Measurements from ENCODE around the gene NRP2. TPM values are rescaled to one million over a fixed set of nuclear protein-coding genes. Genes with fewer than 3 reads are reported as not detected.
A peak's percentile ranks its signal among the peaks of the same experiment; 100 is the strongest.

Gene NRP2
- total RNA-seq, 4 donors from 2014 or later, result 1.6 to 4.1 (median 2.2) TPM

GRCh38 chr2:205785507-205786260, 103.4 kb downstream of the NRP2 start:
- H3K27ac ChIP-seq, result no peak overlapping the region
- ATAC-seq (no peak), DNase-seq (no peak)
- no peak for TF ChIP-seq POLR2A (IDR thresholded peaks at IDR 0.05)
- no peak for TF ChIP-seq CTCF (IDR thresholded peaks at IDR 0.05 in 4 of 5, conservative IDR thresholded peaks at IDR 0.05 in 1 of 5)
- no peaks in the 10 kb centered on the region for H3K36me3 ChIP-seq
- H3K4me3 ChIP-seq, result no peak overlapping the region
- no peaks in the 10 kb centered on the region for H3K9me3 ChIP-seq
- in situ Hi-C loops (cut with MboI; ENCODE audit: low sequenced_read_pairs in 4 of 4) (loop anchor here in 1 of 4 donors (25.0 kb wide), 1 partner anchor 102 kb away; no protein-coding TSS in a partner anchor), intact Hi-C loops (cut with DNase I; ENCODE audit: low total_unique reads) (no loop called here)
- H3K4me1 ChIP-seq, result no peaks in the 10 kb centered on the region
- H3K27me3 ChIP-seq, result no peaks in the 10 kb centered on the region

GRCh38 chr2:205786976-205787375, 104.7 kb downstream of the NRP2 start:
- Histone ChIP-seq H3K27me3 (no peaks in the 10 kb centered on the region), H3K4me1 (no peaks in the 10 kb centered on the region), H3K27ac (no peak overlapping the region), H3K4me3 (no peak overlapping the region), H3K36me3 (no peaks in the 10 kb centered on the region), H3K9me3 (no peaks in the 10 kb centered on the region)
- in situ Hi-C loops (cut with MboI; ENCODE audit: low sequenced_read_pairs in 4 of 4), result loop anchor here in 1 of 4 donors (25.0 kb wide), 1 partner anchor 100 kb away; no protein-coding TSS in a partner anchor
- intact Hi-C loops (cut with DNase I; ENCODE audit: low total_unique reads), result no loop called here
- DNase-seq (no peak), ATAC-seq (no peak)
- TF ChIP-seq CTCF (IDR thresholded peaks at IDR 0.05 in 4 of 5, conservative IDR thresholded peaks at IDR 0.05 in 1 of 5) (no peak), POLR2A (IDR thresholded peaks at IDR 0.05) (no peak)

- in situ Hi-C loops (cut with MboI; ENCODE audit: low sequenced_read_pairs in 4 of 4) (loop anchor here in 1 of 4 donors (25.0 kb wide), 1 partner anchor 100 kb away; no protein-coding TSS in a partner anchor), intact Hi-C loops (cut with DNase I; ENCODE audit: low total_unique reads) (no loop called here)
- H3K27me3 ChIP-seq, result no peaks in the 10 kb centered on the region
- no peak overlapping the region for H3K27ac ChIP-seq
- H3K4me3 ChIP-seq, result no peak overlapping the region
- no peaks in the 10 kb centered on the region for H3K36me3 ChIP-seq
- no peaks in the 10 kb centered on the region for H3K9me3 ChIP-seq
- DNase-seq, result no peak
- peak in 1 of 2 donors; percentile 38 for ATAC-seq
- no peaks in the 10 kb centered on the region for H3K4me1 ChIP-seq
- no peak for TF ChIP-seq POLR2A (IDR thresholded peaks at IDR 0.05)
- TF ChIP-seq CTCF (IDR thresholded peaks at IDR 0.05 in 4 of 5, conservative IDR thresholded peaks at IDR 0.05 in 1 of 5), result no peak
Observed at GRCh38 chr2:205787761-205788160, 105.5 kb downstream of the NRP2 start.

- ATAC-seq (no peak), DNase-seq (no peak)
- H3K4me3 ChIP-seq, result no peak overlapping the region
- H3K36me3 ChIP-seq, result no peaks in the 10 kb centered on the region
- H3K27ac ChIP-seq, result no peak overlapping the region
- in situ Hi-C loops (cut with MboI; ENCODE audit: low sequenced_read_pairs in 4 of 4) (loop anchor here in 1 of 4 donors (25.0 kb wide), 1 partner anchor 97 kb away; no protein-coding TSS in a partner anchor), intact Hi-C loops (cut with DNase I; ENCODE audit: low total_unique reads) (no loop called here)
- TF ChIP-seq CTCF (IDR thresholded peaks at IDR 0.05 in 4 of 5, conservative IDR thresholded peaks at IDR 0.05 in 1 of 5), result no peak
- TF ChIP-seq POLR2A (IDR thresholded peaks at IDR 0.05), result no peak
- no peaks in the 10 kb centered on the region for H3K27me3 ChIP-seq
- H3K4me1 ChIP-seq, result no peaks in the 10 kb centered on the region
- H3K9me3 ChIP-seq, result no peaks in the 10 kb centered on the region
Observed at GRCh38 chr2:205789906-205790305, 107.6 kb downstream of the NRP2 start.

Data from gastrocnemius medialis (tissue), 4 donors.